GM21528 (cell line): ENCODE measurements around the gene DYNC2H1.

Source experiments
- ATAC-seq: cut with Tn5 transposase; IDR thresholded peaks from one replicate; pipeline ENCODE4 v1.9.1; 2021; ENCODE audit warnings: mild to moderate bottlenecking, moderate library complexity; ENCODE audit not compliant: unreplicated experiment, low FRiP score

Gene DYNC2H1

GRCh38 chr11:103108933-103109817 is at the start of gene DYNC2H1:
Gene DYNC2H1 (plus strand): TSS chr11:103109426. CDS start chr11:103109575, 149 bp downstream.
- peak; percentile 100 for ATAC-seq

- ATAC-seq = no peak
Observed at GRCh38 chr11:103061656-103062055, 47.6 kb upstream of the DYNC2H1 start.

- ATAC-seq = no peak
Observed at GRCh38 chr11:103067118-103067517, 42.1 kb upstream of the DYNC2H1 start.

- no peak for ATAC-seq
Observed at GRCh38 chr11:103069367-103069766, 39.9 kb upstream of the DYNC2H1 start.

GRCh38 chr11:103070142-103070541 is 39.1 kb upstream of the DYNC2H1 start:
- ATAC-seq = no peak

- ATAC-seq = no peak
Observed at GRCh38 chr11:103071008-103071407, 38.2 kb upstream of the DYNC2H1 start.

GRCh38 chr11:103076361-103076760 is 32.9 kb upstream of the DYNC2H1 start:
- ATAC-seq = no peak

- no peak for ATAC-seq
Observed at GRCh38 chr11:103077554-103077953, 31.7 kb upstream of the DYNC2H1 start.

- ATAC-seq = no peak
Observed at GRCh38 chr11:103078710-103079109, 30.5 kb upstream of the DYNC2H1 start.

- ATAC-seq = no peak
Observed at GRCh38 chr11:103079833-103080232, 29.4 kb upstream of the DYNC2H1 start.

- no peak for ATAC-seq
Observed at GRCh38 chr11:103085758-103086365, 23.4 kb upstream of the DYNC2H1 start.

GRCh38 chr11:103086461-103086860 is 22.8 kb upstream of the DYNC2H1 start:
- no peak for ATAC-seq

GRCh38 chr11:103091064-103091800 is 18.0 kb upstream of the DYNC2H1 start:
- ATAC-seq = peak; percentile 55

GRCh38 chr11:103091801-103092524 is 17.3 kb upstream of the DYNC2H1 start, which contains the start of gene DCUN1D5:
Gene DCUN1D5 (minus strand): TSS chr11:103092160. CDS start chr11:103091872, 288 bp downstream.
- ATAC-seq = peak; percentile 100

- no peak for ATAC-seq
Observed at GRCh38 chr11:103097279-103097678, 11.9 kb upstream of the DYNC2H1 start.

- no peak for ATAC-seq
Observed at GRCh38 chr11:103109818-103110388, 677 bp downstream of the DYNC2H1 start.

- no peak for ATAC-seq
Observed at GRCh38 chr11:103110391-103110790, 1.2 kb downstream of the DYNC2H1 start.

- ATAC-seq = no peak
Observed at GRCh38 chr11:103111400-103111799, 2.2 kb downstream of the DYNC2H1 start.

- no peak for ATAC-seq
Observed at GRCh38 chr11:103112364-103112763, 3.1 kb downstream of the DYNC2H1 start.

- no peak for ATAC-seq
Observed at GRCh38 chr11:103114836-103115235, 5.6 kb downstream of the DYNC2H1 start.
